IMR-90 (cell line): ENCODE results near the gene RMDN3.

Source experiments
- CEBPB ChIP-seq: IDR thresholded peaks from 2 replicates; pipeline ENCODE4 v1.6.1; 2012; ENCODE audit warnings: low read depth, low read length, improper control_type of control experiment
- CHD1 ChIP-seq: IDR thresholded peaks from 2 replicates; pipeline ENCODE4 v1.6.1; 2012; ENCODE audit warnings: low read depth, low read length, improper control_type of control experiment
- CTCF ChIP-seq: conservative IDR thresholded peaks from 2 replicates; pipeline ENCODE4 v1.5.1; 2012; ENCODE audit warnings: mild to moderate bottlenecking, low read depth, low read length, improper control_type of control experiment
- MAFK ChIP-seq: IDR thresholded peaks from 2 replicates; pipeline ENCODE4 v1.6.1; 2012; ENCODE audit warnings: low read depth, low read length, improper control_type of control experiment
- MXI1 ChIP-seq: IDR thresholded peaks from 2 replicates; pipeline ENCODE4 v1.6.1; 2012; ENCODE audit warnings: low read depth, mild to moderate bottlenecking, low read length, moderate library complexity, borderline replicate concordance
- POLR2A ChIP-seq: IDR thresholded peaks from 2 replicates; pipeline ENCODE4 v1.6.1; 2012; ENCODE audit warnings: mild to moderate bottlenecking, low read depth, low read length
- RAD21 ChIP-seq: IDR thresholded peaks from 2 replicates; pipeline ENCODE4 v1.6.1; 2012; ENCODE audit warnings: low read length, improper control_type of control experiment
- RFX5 ChIP-seq: IDR thresholded peaks from 2 replicates; pipeline ENCODE4 v1.8.0; 2012; ENCODE audit warnings: low read depth, mild to moderate bottlenecking, low read length, moderate library complexity
- SMC3 ChIP-seq: fragments of 150-350 bp; IDR thresholded peaks from 2 replicates; pipeline ENCODE4 v1.6.1; 2016; ENCODE audit warnings: low read depth, mild to moderate bottlenecking, antibody characterized with exemption, low read length, moderate library complexity

- TF ChIP-seq CTCF (no peak), POLR2A (no peak), CEBPB (no peak), RAD21 (no peak), RFX5 (no peak), CHD1 (no peak), SMC3 (no peak), MXI1 (no peak), MAFK (no peak)
Observed at GRCh38 chr15:40706121-40706520, 48.9 kb downstream of the RMDN3 start.
